HCT116 (cell line): ENCODE data around the gene TPRG1L.

ENCODE experiments used
- CEBPB ChIP-seq: IDR thresholded peaks from 2 replicates; pipeline ENCODE4 v1.6.1; 2012; ENCODE audit warnings: low read depth
- JUND ChIP-seq: IDR thresholded peaks from 2 replicates; pipeline ENCODE4 v1.6.1; 2012
- SP1 ChIP-seq: IDR thresholded peaks from 2 replicates; pipeline ENCODE4 v1.6.1; 2012; ENCODE audit warnings: low read depth
- ZNF274 ChIP-seq: fragments of 200-500 bp; sonication (Bioruptor generic); IDR thresholded peaks from 2 replicates; pipeline ENCODE4 v1.6.1; 2014; ENCODE audit warnings: mild to moderate bottlenecking, low read depth, low read length, inconsistent platforms
- TF ChIP-seq, protein P1 (sequence below), 3 experiments: fragments of 200-600 bp in 1 of 3; sonication (generic) in 1 of 3; IDR thresholded peaks in 2 of 3; conservative IDR thresholded peaks in 1 of 3; 2 replicates each; pipeline ENCODE4 v1.5.1; 2012 to 2017; ENCODE audit warnings: low read depth in 2 of 3, low read length in 2 of 3, antibody characterized with exemption in 1 of 3, borderline replicate concordance in 1 of 3, control low read depth in 1 of 3, mild to moderate bottlenecking in 1 of 3, mixed read lengths in 1 of 3, mixed run types in 1 of 3, moderate library complexity in 1 of 3; ENCODE audit not compliant: insufficient read depth in 1 of 3

DNA sequence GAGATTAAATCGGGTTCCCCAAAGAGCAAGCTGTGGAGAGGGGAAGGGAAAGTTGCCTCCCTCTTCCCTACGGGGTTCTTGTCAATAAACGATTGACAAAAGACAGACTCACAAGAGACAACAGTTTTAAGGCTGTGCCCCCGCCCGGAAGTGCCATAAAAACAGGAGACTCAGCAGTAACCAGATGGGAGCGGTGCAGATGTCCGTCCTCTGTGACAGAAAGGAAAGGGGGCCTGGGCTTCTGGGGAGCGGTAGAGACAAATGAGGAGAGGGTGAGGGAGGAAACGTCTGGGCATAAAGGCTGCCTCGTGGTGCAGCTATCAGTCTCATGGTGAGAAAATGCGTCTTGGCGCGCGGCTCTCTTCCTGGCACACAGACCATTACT lies 33.4 kb downstream of the TPRG1L start:
- TF ChIP-seq, protein P1, sequence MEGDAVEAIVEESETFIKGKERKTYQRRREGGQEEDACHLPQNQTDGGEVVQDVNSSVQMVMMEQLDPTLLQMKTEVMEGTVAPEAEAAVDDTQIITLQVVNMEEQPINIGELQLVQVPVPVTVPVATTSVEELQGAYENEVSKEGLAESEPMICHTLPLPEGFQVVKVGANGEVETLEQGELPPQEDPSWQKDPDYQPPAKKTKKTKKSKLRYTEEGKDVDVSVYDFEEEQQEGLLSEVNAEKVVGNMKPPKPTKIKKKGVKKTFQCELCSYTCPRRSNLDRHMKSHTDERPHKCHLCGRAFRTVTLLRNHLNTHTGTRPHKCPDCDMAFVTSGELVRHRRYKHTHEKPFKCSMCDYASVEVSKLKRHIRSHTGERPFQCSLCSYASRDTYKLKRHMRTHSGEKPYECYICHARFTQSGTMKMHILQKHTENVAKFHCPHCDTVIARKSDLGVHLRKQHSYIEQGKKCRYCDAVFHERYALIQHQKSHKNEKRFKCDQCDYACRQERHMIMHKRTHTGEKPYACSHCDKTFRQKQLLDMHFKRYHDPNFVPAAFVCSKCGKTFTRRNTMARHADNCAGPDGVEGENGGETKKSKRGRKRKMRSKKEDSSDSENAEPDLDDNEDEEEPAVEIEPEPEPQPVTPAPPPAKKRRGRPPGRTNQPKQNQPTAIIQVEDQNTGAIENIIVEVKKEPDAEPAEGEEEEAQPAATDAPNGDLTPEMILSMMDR (IDR thresholded peaks at IDR 0.05 in 2 of 3, conservative IDR thresholded peaks at IDR 0.05 in 1 of 3; ENCODE audit: borderline replicate concordance in 1 of 3, insufficient read depth in 1 of 3, low read depth in 2 of 3, low read length in 2 of 3): no peak
- no peak for TF ChIP-seq SP1
- TF ChIP-seq ZNF274: no peak
- TF ChIP-seq JUND: no peak
- no peak for TF ChIP-seq CEBPB
